GM19035 (cell line): ENCODE results near the gene MAF.

ENCODE experiments used
- ATAC-seq: cut with Tn5 transposase; IDR thresholded peaks from one replicate; pipeline ENCODE4 v1.9.1; 2021; ENCODE audit not compliant: unreplicated experiment

The MAF gene

GRCh38 chr16:79613009-79613408 is 12.5 kb upstream of the MAF start:
- no peak for ATAC-seq

GRCh38 chr16:79612207-79612606 is 11.7 kb upstream of the MAF start:
- no peak for ATAC-seq

- ATAC-seq: no peak
Measured at GRCh38 chr16:79610771-79611170, 10.2 kb upstream of the MAF start.

- ATAC-seq: no peak
Measured at GRCh38 chr16:79609861-79610260, 9.3 kb upstream of the MAF start.

- no peak for ATAC-seq
Measured at GRCh38 chr16:79608976-79609375, 8.4 kb upstream of the MAF start.

- ATAC-seq: no peak
Measured at GRCh38 chr16:79607587-79607986, 7.0 kb upstream of the MAF start.

- ATAC-seq: no peak
Measured at GRCh38 chr16:79605999-79606398, 5.5 kb upstream of the MAF start.

- no peak for ATAC-seq
Measured at GRCh38 chr16:79603055-79603454, 2.5 kb upstream of the MAF start.

- ATAC-seq: no peak
Measured at GRCh38 chr16:79602628-79603014, 2.1 kb upstream of the MAF start.

- ATAC-seq: no peak
Measured at GRCh38 chr16:79601931-79602627, 1.5 kb upstream of the MAF start.

- no peak for ATAC-seq
Measured at GRCh38 chr16:79601092-79601930, 774 bp upstream of the MAF start.

- ATAC-seq: peak; percentile 43
Measured at GRCh38 chr16:79599837-79600637, 500 bp downstream of the MAF start.

GRCh38 chr16:79599256-79599836 is 1.2 kb downstream of the MAF start:
- ATAC-seq: no peak

GRCh38 chr16:79598348-79599181 is 2.0 kb downstream of the MAF start:
- no peak for ATAC-seq

- no peak for ATAC-seq
Measured at GRCh38 chr16:79598063-79598347, 2.5 kb downstream of the MAF start.

- ATAC-seq: no peak
Measured at GRCh38 chr16:79597277-79598062, 3.1 kb downstream of the MAF start.

GRCh38 chr16:79595931-79596450 is 4.5 kb downstream of the MAF start:
- ATAC-seq: no peak

GRCh38 chr16:79595231-79595641 is 5.3 kb downstream of the MAF start:
- ATAC-seq: no peak

GRCh38 chr16:79593754-79594153 is 6.8 kb downstream of the MAF start:
- ATAC-seq: no peak
